GM10248 (cell line): ENCODE measurements around the gene IL34.

Source experiments
- CTCF ChIA-PET: fragments of 300-600 bp; sonication (Branson Sonifier 250); formaldehyde crosslinking; extraction: SDS; loops from one replicate; lab custom pipeline; 2021; ENCODE audit warnings: antibody characterized with exemption; lab: Yijun Ruan, JAX
- POLR2A ChIA-PET: fragments of 350-650 bp; sonication (Branson Sonifier 250); formaldehyde crosslinking; extraction: SDS; loops from one replicate; lab custom pipeline; 2020; ENCODE audit warnings: antibody characterized with exemption; lab: Yijun Ruan, JAX
- DNase-seq: peaks from one replicate; pipeline ENCODE4 v3.0.0; 2012; ENCODE audit errors: extremely low spot score
- TF ChIP-seq, protein P1 (sequence below): IDR thresholded peaks from 2 replicates; pipeline ENCODE4 v1.5.1; 2012; ENCODE audit warnings: mild to moderate bottlenecking, low read depth; ENCODE audit errors: extremely low read depth, missing control alignments, control extremely low read depth

IL34 gene

DNA sequence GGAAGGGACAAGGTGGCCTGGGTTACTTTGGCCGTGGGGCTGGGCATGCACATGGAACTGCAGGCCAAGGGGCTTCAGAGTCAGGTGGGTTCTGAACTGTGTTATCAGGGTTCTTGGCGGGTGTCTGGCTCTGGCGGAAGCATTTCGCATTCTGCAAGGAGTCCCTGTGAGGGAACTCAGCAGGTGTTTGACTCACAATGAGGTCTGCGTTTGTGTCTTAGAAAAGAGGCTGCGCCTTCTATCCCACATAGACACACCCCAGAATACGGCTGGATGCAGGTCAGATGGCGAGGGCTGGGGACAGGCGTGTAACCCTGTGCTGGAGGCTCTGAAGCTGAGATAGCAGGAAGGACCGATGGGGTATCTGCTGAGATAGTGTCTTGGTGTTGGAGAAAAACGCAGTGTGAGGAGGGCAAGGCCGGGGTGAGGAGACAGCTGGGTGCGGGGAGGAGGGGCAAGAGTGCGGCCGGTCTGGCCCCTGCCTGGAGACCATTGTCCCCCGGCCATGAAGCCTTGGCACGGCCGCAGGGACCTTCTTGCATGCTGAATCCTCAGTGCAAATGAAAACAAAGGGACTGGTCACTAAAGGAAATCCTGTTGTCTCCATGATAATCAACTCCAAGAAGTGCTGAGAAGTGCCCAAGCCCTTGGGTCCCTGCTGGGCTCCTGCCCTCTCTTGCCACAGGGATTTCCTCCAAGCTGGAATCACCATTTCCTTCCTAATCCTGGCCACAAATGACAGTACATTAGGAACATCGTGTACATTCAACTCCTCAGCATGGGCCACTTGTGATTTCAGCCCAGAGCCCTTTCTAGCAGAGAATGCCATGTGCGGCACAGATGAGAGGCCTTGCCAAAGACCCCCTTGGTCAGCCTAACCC is 62.2 kb downstream of the IL34 start:
- TF ChIP-seq, protein P1, sequence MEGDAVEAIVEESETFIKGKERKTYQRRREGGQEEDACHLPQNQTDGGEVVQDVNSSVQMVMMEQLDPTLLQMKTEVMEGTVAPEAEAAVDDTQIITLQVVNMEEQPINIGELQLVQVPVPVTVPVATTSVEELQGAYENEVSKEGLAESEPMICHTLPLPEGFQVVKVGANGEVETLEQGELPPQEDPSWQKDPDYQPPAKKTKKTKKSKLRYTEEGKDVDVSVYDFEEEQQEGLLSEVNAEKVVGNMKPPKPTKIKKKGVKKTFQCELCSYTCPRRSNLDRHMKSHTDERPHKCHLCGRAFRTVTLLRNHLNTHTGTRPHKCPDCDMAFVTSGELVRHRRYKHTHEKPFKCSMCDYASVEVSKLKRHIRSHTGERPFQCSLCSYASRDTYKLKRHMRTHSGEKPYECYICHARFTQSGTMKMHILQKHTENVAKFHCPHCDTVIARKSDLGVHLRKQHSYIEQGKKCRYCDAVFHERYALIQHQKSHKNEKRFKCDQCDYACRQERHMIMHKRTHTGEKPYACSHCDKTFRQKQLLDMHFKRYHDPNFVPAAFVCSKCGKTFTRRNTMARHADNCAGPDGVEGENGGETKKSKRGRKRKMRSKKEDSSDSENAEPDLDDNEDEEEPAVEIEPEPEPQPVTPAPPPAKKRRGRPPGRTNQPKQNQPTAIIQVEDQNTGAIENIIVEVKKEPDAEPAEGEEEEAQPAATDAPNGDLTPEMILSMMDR = no peak
- DNase-seq = no peak
- POLR2A ChIA-PET = no interaction called here
- CTCF ChIA-PET = interaction anchor here (1.3 kb wide), 1 partner anchor 11 kb away, joined by 4 read pairs; no protein-coding TSS in a partner anchor

GRCh38 chr16:70709457-70709856 is 63.1 kb downstream of the IL34 start:
- DNase-seq = no peak
- TF ChIP-seq, protein P1 = no peak
- ChIA-PET CTCF (interaction anchor here (1.3 kb wide), 1 partner anchor 10 kb away, joined by 4 read pairs; no protein-coding TSS in a partner anchor), POLR2A (no interaction called here)

DNA sequence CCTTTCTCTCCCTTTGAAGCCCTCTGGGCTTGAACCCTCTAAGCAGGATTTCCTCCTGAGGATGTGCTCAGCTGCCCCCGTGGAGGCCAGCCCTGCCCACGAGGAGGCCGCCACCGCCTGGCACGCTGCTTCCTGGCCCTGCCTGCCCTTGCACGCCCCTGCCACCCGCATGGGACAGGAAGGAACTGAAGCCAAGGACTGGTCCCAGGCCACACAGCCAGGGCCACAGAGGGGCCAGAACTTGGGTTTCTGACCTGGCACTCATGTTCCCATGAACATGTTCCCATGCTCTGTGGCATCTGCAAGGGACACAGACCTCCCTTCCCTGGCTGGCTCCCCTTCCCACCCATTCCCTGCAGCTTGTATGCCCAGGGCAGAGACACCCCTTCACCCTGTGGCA is 63.6 kb downstream of the IL34 start:
- ChIA-PET POLR2A (no interaction called here), CTCF (interaction anchor here (1.3 kb wide), 1 partner anchor 10 kb away, joined by 4 read pairs; no protein-coding TSS in a partner anchor)
- DNase-seq = no peak
- TF ChIP-seq, protein P1 = no peak
